Activated T-helper 1 cell treated with Interleukin-2 at 50 U/mL for 16 hours (primary cell): ENCODE measurements around the gene HS3ST2.
"Not testable (repeated sequence)": the region's sequence is repeated elsewhere in the genome, so short reads cannot be mapped to it uniquely, and the experiment has no call there.

Experiments
- DNase-seq: peaks from one replicate; pipeline ENCODE4 v3.0.0-alpha.2; 2020; ENCODE audit warnings: low read depth

HS3ST2 gene

GRCh38 chr16:22813223-22813947 is 577 bp upstream of the HS3ST2 start:
- DNase-seq = no peak

- DNase-seq = no peak
These were observed 746 bp downstream of the HS3ST2 start for GRCh38 chr16:22814711-22815105.

GRCh38 chr16:22815863-22816262 is 1.9 kb downstream of the HS3ST2 start:
- no peak for DNase-seq

- DNase-seq = no peak
These were observed 2.5 kb downstream of the HS3ST2 start for GRCh38 chr16:22816475-22816874.

GRCh38 chr16:22818736-22819135 is 4.8 kb downstream of the HS3ST2 start:
- not testable (repeated sequence) for DNase-seq

- DNase-seq = no peak
These were observed 24.7 kb downstream of the HS3ST2 start for GRCh38 chr16:22838681-22839080.

- not testable (repeated sequence) for DNase-seq
These were observed 28.1 kb downstream of the HS3ST2 start for GRCh38 chr16:22842031-22842430.

- no peak for DNase-seq
These were observed 29.2 kb downstream of the HS3ST2 start for GRCh38 chr16:22843122-22843521.

- DNase-seq = no peak
These were observed 29.9 kb downstream of the HS3ST2 start for GRCh38 chr16:22843856-22844255.

- DNase-seq = no peak
These were observed 30.5 kb downstream of the HS3ST2 start for GRCh38 chr16:22844416-22844815.

GRCh38 chr16:22847100-22847499 is 33.1 kb downstream of the HS3ST2 start:
- no peak for DNase-seq

GRCh38 chr16:22847690-22848089 is 33.7 kb downstream of the HS3ST2 start:
- DNase-seq = no peak

- no peak for DNase-seq
These were observed 34.5 kb downstream of the HS3ST2 start for GRCh38 chr16:22848451-22848850.

- no peak for DNase-seq
These were observed 35.6 kb downstream of the HS3ST2 start for GRCh38 chr16:22849517-22849916.

GRCh38 chr16:22855231-22855630 is 41.3 kb downstream of the HS3ST2 start:
- DNase-seq = no peak

- no peak for DNase-seq
These were observed 43.5 kb downstream of the HS3ST2 start for GRCh38 chr16:22857296-22858025.

- DNase-seq = no peak
These were observed 46.0 kb downstream of the HS3ST2 start for GRCh38 chr16:22859925-22860324.

- no peak for DNase-seq
These were observed 47.6 kb downstream of the HS3ST2 start for GRCh38 chr16:22861580-22861979.

GRCh38 chr16:22862046-22862445 is 48.1 kb downstream of the HS3ST2 start:
- DNase-seq = no peak

GRCh38 chr16:22864375-22864774 is 50.4 kb downstream of the HS3ST2 start:
- DNase-seq = no peak

- DNase-seq = no peak
These were observed 54.7 kb downstream of the HS3ST2 start for GRCh38 chr16:22868593-22869224.

- no peak for DNase-seq
These were observed 57.9 kb downstream of the HS3ST2 start for GRCh38 chr16:22871861-22872260.

GRCh38 chr16:22874394-22874793 is 60.4 kb downstream of the HS3ST2 start:
- DNase-seq = no peak
